Measurements from ENCODE around the gene AKAP7.
A peak's percentile ranks its signal among the peaks of the same experiment; 100 is the strongest.
"Not testable (repeated sequence)": the region's sequence is repeated elsewhere in the genome, so short reads cannot be mapped to it uniquely, and the experiment has no call there.

AKAP7 gene

GRCh38 chr6:131135244-131136020 lies at the start of gene AKAP7:
AKAP7 (plus strand) TSS chr6:131135467; CDS start chr6:131135764, 297 bp downstream.
- DNase-seq (ENCODE audit: low spot score) = peak; percentile 88
- TF ChIP-seq CTCF (IDR thresholded peaks at IDR 0.05; ENCODE audit: extremely low read depth, missing control alignments) = no peak

- DNase-seq (ENCODE audit: low spot score) = not testable (repeated sequence)
These were observed 44.9 kb upstream of the AKAP7 start for GRCh38 chr6:131090339-131090738.

GRCh38 chr6:131091944-131092343 lies 43.3 kb upstream of the AKAP7 start:
- not testable (repeated sequence) for DNase-seq (ENCODE audit: low spot score)

GRCh38 chr6:131093334-131093733 lies 41.9 kb upstream of the AKAP7 start:
- DNase-seq (ENCODE audit: low spot score) = no peak
- TF ChIP-seq CTCF (IDR thresholded peaks at IDR 0.05; ENCODE audit: extremely low read depth, missing control alignments) = no peak

- no peak for TF ChIP-seq CTCF (IDR thresholded peaks at IDR 0.05; ENCODE audit: extremely low read depth, missing control alignments)
- DNase-seq (ENCODE audit: low spot score) = no peak
These were observed 38.5 kb upstream of the AKAP7 start for GRCh38 chr6:131096786-131097185.

- TF ChIP-seq CTCF (IDR thresholded peaks at IDR 0.05; ENCODE audit: extremely low read depth, missing control alignments) = no peak
- DNase-seq (ENCODE audit: low spot score) = no peak
These were observed 33.2 kb upstream of the AKAP7 start for GRCh38 chr6:131101911-131102680.

GRCh38 chr6:131103296-131103695 lies 32.0 kb upstream of the AKAP7 start:
- DNase-seq (ENCODE audit: low spot score) = no peak
- no peak for TF ChIP-seq CTCF (IDR thresholded peaks at IDR 0.05; ENCODE audit: extremely low read depth, missing control alignments)

GRCh38 chr6:131103901-131104300 lies 31.4 kb upstream of the AKAP7 start:
- TF ChIP-seq CTCF (IDR thresholded peaks at IDR 0.05; ENCODE audit: extremely low read depth, missing control alignments) = no peak
- no peak for DNase-seq (ENCODE audit: low spot score)
